ENCODE results near the gene RBM20. TPM values are rescaled to one million over a fixed set of nuclear protein-coding genes. Genes with fewer than 3 reads are reported as not detected.
"Not testable (repeated sequence)": the region's sequence is repeated elsewhere in the genome, so short reads cannot be mapped to it uniquely, and the experiment has no call there.

The RBM20 gene
- total RNA-seq, 2 donors from 2014 or later, result 51.7 to 59.9 TPM

GRCh38 chr10:110764378-110764777 lies 120.2 kb downstream of the RBM20 start:
- Histone ChIP-seq H3K9me3 (no peaks in the 10 kb centered on the region), H3K4me3 (peak overlapping the region; percentile 22 to 36), H3K4me1 (peaks cover 0 to 20% of the 10 kb centered on the region in 2 donors), H3K36me3 (no peaks in the 10 kb centered on the region), H3K27ac (peak overlapping the region; percentile 83 to 94), H3K27me3 (no peaks in the 10 kb centered on the region)
- DNase-seq (ENCODE audit: low spot score), result peak; percentile 74
- no peak for TF ChIP-seq CTCF (IDR thresholded peaks at IDR 0.05)

- TF ChIP-seq CTCF (IDR thresholded peaks at IDR 0.05), result no peak
- Histone ChIP-seq H3K27me3 (no peaks in the 10 kb centered on the region), H3K36me3 (no peaks in the 10 kb centered on the region), H3K27ac (peak overlapping the region; percentile 83 to 94), H3K9me3 (no peaks in the 10 kb centered on the region), H3K4me3 (peak overlapping the region; percentile 22 to 36), H3K4me1 (peaks cover 0 to 14% of the 10 kb centered on the region in 2 donors)
- DNase-seq (ENCODE audit: low spot score), result no peak
Observed at GRCh38 chr10:110764793-110765512, 120.8 kb downstream of the RBM20 start.

GRCh38 chr10:110765513-110766319 lies 121.6 kb downstream of the RBM20 start:
- peaks cover 0 to 12% of the 10 kb centered on the region in 2 donors for H3K4me1 ChIP-seq
- DNase-seq (ENCODE audit: low spot score), result no peak
- H3K27ac ChIP-seq, result peak overlapping the region; percentile 83 to 94
- H3K4me3 ChIP-seq, result peak overlapping the region; percentile 22 to 36
- H3K27me3 ChIP-seq, result no peaks in the 10 kb centered on the region
- H3K36me3 ChIP-seq, result no peaks in the 10 kb centered on the region
- TF ChIP-seq CTCF (IDR thresholded peaks at IDR 0.05), result no peak
- no peaks in the 10 kb centered on the region for H3K9me3 ChIP-seq

- H3K4me1 ChIP-seq; H3K27me3 ChIP-seq; H3K9me3 ChIP-seq; H3K36me3 ChIP-seq; H3K4me3 ChIP-seq; DNase-seq (ENCODE audit: low spot score): not testable (repeated sequence)
- H3K27ac ChIP-seq, result peak overlapping the region; percentile 62 to 83
Observed at GRCh38 chr10:110767601-110768000, 123.5 kb downstream of the RBM20 start.

- TF ChIP-seq CTCF (IDR thresholded peaks at IDR 0.05), result no peak
- Histone ChIP-seq H3K36me3 (no peaks in the 10 kb centered on the region), H3K9me3 (no peaks in the 10 kb centered on the region), H3K27ac (peak overlapping the region; percentile 62 to 83), H3K4me1 (peaks cover 0 to 4% of the 10 kb centered on the region in 2 donors), H3K27me3 (no peaks in the 10 kb centered on the region), H3K4me3 (no peak overlapping the region)
- DNase-seq (ENCODE audit: low spot score), result no peak
Observed at GRCh38 chr10:110770243-110770642, 126.1 kb downstream of the RBM20 start.

- Histone ChIP-seq H3K27me3 (no peaks in the 10 kb centered on the region), H3K4me3 (no peak overlapping the region), H3K9me3 (no peaks in the 10 kb centered on the region), H3K4me1 (peaks cover 0 to 14% of the 10 kb centered on the region in 2 donors), H3K36me3 (no peaks in the 10 kb centered on the region), H3K27ac (peak overlapping the region; percentile 28 to 83)
- no peak for DNase-seq (ENCODE audit: low spot score)
- no peak for TF ChIP-seq CTCF (IDR thresholded peaks at IDR 0.05)
Observed at GRCh38 chr10:110771486-110771885, 127.3 kb downstream of the RBM20 start.
